MM.1S (cell line): ENCODE measurements around the gene MIPOL1.

Experiments
- CTCF ChIP-seq: fragments of 300-600 bp; sonication (generic); IDR thresholded peaks from 2 replicates; pipeline ENCODE4 v1.5.1; 2016; ENCODE audit warnings: antibody characterized with exemption, low read length, mixed read lengths
- EZH2phosphoT487 ChIP-seq: fragments of 300-600 bp; sonication (generic); IDR thresholded peaks from 2 replicates; pipeline ENCODE4 v1.6.1; 2018; ENCODE audit warnings: antibody characterized with exemption, low read length

GRCh38 chr14:37598747-37599506 is 401.2 kb downstream of the MIPOL1 start:
- TF ChIP-seq CTCF (no peak), EZH2phosphoT487 (no peak)
